ENCODE results near the gene CCDC24. TPM values are rescaled to one million over a fixed set of nuclear protein-coding genes. Genes with fewer than 3 reads are reported as not detected.

CCDC24 gene
- total and polyA plus RNA-seq, 2 of the 13 experiments (the other 11 are each of a cell fraction or from before 2014, with no cell fraction given), result 1.4 to 2.9 TPM

DNA sequence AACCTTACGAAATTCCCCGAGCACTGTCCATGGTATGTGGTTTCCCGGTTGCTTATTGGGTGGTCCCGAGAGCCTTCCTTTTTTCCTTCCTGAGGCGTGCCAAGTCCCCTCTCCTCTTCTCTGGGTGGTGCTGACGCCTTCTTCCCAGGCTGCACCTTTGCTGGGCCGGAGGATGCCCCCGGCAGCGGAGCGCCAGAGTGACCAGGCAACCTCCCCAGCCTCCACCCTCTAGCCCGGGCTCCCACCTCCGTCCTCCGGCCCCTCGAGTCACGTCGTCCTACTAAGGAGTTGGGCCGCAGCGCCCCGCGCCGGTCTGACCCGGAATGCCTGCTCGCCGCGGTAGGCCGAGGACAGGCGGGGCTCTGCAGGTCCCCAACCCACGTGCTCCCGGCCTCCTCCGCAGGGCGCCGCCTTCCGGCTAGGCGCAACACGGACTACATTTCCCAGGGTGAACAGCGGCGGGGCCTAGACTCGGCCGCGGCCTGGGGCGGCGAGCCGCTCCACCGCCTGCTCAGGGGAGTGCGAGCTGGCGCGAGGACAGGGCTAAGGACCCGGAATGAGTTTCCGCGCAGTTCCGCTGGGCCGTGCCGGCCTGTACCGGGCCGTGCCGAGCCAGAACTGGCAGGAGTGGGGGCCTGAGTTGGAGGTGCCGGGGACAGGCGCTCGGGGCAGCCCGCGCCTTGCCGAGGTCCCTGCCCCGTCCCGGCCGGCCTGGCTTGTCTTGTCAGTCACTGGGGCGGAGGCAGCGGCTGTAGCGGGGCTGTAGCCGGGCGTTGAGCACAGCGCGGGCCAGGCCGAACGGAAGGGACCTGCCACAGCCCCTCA lies 45.0 kb upstream of the CCDC24 start, which contains the start of gene IPO13 (continued):
- 0 out of 2 replicates have a peak, but pooled peaks have one; percentile 13 for TF ChIP-seq HNF4A (CRISPR knock-in tag; IDR thresholded peaks at IDR 0.05)
- no peak for TF ChIP-seq DZIP1 (CRISPR knock-in tag; IDR thresholded peaks at IDR 0.05)
- TF ChIP-seq, protein P1, sequence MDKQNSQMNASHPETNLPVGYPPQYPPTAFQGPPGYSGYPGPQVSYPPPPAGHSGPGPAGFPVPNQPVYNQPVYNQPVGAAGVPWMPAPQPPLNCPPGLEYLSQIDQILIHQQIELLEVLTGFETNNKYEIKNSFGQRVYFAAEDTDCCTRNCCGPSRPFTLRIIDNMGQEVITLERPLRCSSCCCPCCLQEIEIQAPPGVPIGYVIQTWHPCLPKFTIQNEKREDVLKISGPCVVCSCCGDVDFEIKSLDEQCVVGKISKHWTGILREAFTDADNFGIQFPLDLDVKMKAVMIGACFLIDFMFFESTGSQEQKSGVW (CRISPR knock-in tag; IDR thresholded peaks at IDR 0.05; ENCODE audit: borderline replicate concordance), result peak; percentile 30; the same call in 1 of the 2 replicates
- TF ChIP-seq, protein P2, sequence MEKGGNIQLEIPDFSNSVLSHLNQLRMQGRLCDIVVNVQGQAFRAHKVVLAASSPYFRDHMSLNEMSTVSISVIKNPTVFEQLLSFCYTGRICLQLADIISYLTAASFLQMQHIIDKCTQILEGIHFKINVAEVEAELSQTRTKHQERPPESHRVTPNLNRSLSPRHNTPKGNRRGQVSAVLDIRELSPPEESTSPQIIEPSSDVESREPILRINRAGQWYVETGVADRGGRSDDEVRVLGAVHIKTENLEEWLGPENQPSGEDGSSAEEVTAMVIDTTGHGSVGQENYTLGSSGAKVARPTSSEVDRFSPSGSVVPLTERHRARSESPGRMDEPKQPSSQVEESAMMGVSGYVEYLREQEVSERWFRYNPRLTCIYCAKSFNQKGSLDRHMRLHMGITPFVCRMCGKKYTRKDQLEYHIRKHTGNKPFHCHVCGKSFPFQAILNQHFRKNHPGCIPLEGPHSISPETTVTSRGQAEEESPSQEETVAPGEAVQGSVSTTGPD (CRISPR knock-in tag; IDR thresholded peaks at IDR 0.05), result no peak
- no peak for TF ChIP-seq ZNF781 (CRISPR knock-in tag; IDR thresholded peaks at IDR 0.05; ENCODE audit: borderline replicate concordance, not compliant biosample characterization)
- TF ChIP-seq FOXA1 (IDR thresholded peaks at IDR 0.05), result no peak
- no peak for TF ChIP-seq FOXA1 (CRISPR knock-in tag; IDR thresholded peaks at IDR 0.05)
- TF ChIP-seq NAIF1 (CRISPR knock-in tag; IDR thresholded peaks at IDR 0.05; ENCODE audit: borderline replicate concordance), result no peak; the same call in none of the 2 replicates
- TF ChIP-seq ZNF552 (CRISPR knock-in tag; IDR thresholded peaks at IDR 0.05; ENCODE audit: borderline replicate concordance), result peak; percentile 6; the same call in 1 of the 2 replicates
- TF ChIP-seq GABPB1 (CRISPR knock-in tag; IDR thresholded peaks at IDR 0.05), result peak; percentile 97
- peak; percentile 94; the same call in 1 of the 2 replicates for TF ChIP-seq ZNF670 (CRISPR knock-in tag; IDR thresholded peaks at IDR 0.05; ENCODE audit: borderline replicate concordance)
- TF ChIP-seq TOPORS (CRISPR knock-in tag; IDR thresholded peaks at IDR 0.05), result peak; percentile 36; the same call in 1 of the 2 replicates
- no peak for TF ChIP-seq ZNF180 (CRISPR knock-in tag; IDR thresholded peaks at IDR 0.05; ENCODE audit: borderline replicate concordance, low read depth)
- no peak; the same call in 1 of the 2 replicates for TF ChIP-seq ZKSCAN8 (CRISPR knock-in tag; IDR thresholded peaks at IDR 0.05; ENCODE audit: borderline replicate concordance)
- TF ChIP-seq NFAT5 (CRISPR knock-in tag; IDR thresholded peaks at IDR 0.05), result no peak
- TF ChIP-seq, protein P3, sequence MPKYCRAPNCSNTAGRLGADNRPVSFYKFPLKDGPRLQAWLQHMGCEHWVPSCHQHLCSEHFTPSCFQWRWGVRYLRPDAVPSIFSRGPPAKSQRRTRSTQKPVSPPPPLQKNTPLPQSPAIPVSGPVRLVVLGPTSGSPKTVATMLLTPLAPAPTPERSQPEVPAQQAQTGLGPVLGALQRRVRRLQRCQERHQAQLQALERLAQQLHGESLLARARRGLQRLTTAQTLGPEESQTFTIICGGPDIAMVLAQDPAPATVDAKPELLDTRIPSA (CRISPR knock-in tag; IDR thresholded peaks at IDR 0.05; ENCODE audit: borderline replicate concordance), result 0 out of 2 replicates have a peak, but pooled peaks have one; percentile 72
- TF ChIP-seq ZNF296 (CRISPR knock-in tag; conservative IDR thresholded peaks at IDR 0.05), result peak; percentile 75

All from HepG2 (cell line).